NCI-H187 (cell line): Measurements from ENCODE around the gene TRAT1.
"Not testable (repeated sequence)": the region's sequence is repeated elsewhere in the genome, so short reads cannot be mapped to it uniquely, and the experiment has no call there.

ENCODE experiments used
- DNase-seq, 2 experiments: peaks; one replicate each; lab custom pipeline; 2025; lab: John Stamatoyannopoulos, UW

Gene TRAT1

GRCh38 chr3:108822123-108822897 is at the start of gene TRAT1:
Gene TRAT1 (plus strand): TSS chr3:108822786. CDS start chr3:108822928, 142 bp downstream.
- no peak for DNase-seq

- DNase-seq, result no peak
Observed at GRCh38 chr3:108775649-108776048, 46.9 kb upstream of the TRAT1 start.

- no peak for DNase-seq
Observed at GRCh38 chr3:108779496-108779895, 43.1 kb upstream of the TRAT1 start.

GRCh38 chr3:108780235-108780634 is 42.4 kb upstream of the TRAT1 start:
- DNase-seq, result no peak

- DNase-seq, result no peak
Observed at GRCh38 chr3:108791473-108791872, 31.1 kb upstream of the TRAT1 start.

GRCh38 chr3:108804437-108804836 is 18.1 kb upstream of the TRAT1 start:
- no peak for DNase-seq

GRCh38 chr3:108804966-108805365 is 17.6 kb upstream of the TRAT1 start:
- no peak for DNase-seq

GRCh38 chr3:108806316-108806715 is 16.3 kb upstream of the TRAT1 start:
- no peak for DNase-seq

GRCh38 chr3:108818404-108818803 is 4.2 kb upstream of the TRAT1 start:
- no peak for DNase-seq

- no peak for DNase-seq
Observed at GRCh38 chr3:108820586-108820985, 2.0 kb upstream of the TRAT1 start.

GRCh38 chr3:108823227-108823626 is 641 bp downstream of the TRAT1 start:
- no peak for DNase-seq

GRCh38 chr3:108823803-108824202 is 1.2 kb downstream of the TRAT1 start:
- DNase-seq, result not testable (repeated sequence)

- DNase-seq, result no peak
Observed at GRCh38 chr3:108826309-108827187, 4.0 kb downstream of the TRAT1 start.

GRCh38 chr3:108830381-108830780 is 7.8 kb downstream of the TRAT1 start:
- DNase-seq, result no peak

- DNase-seq, result no peak
Observed at GRCh38 chr3:108830991-108831614, 8.5 kb downstream of the TRAT1 start.

- no peak for DNase-seq
Observed at GRCh38 chr3:108833611-108834010, 11.0 kb downstream of the TRAT1 start.

GRCh38 chr3:108834551-108834950 is 12.0 kb downstream of the TRAT1 start:
- no peak for DNase-seq

- no peak for DNase-seq
Observed at GRCh38 chr3:108835101-108835500, 12.5 kb downstream of the TRAT1 start.

- no peak for DNase-seq
Observed at GRCh38 chr3:108838436-108838835, 15.8 kb downstream of the TRAT1 start.

- DNase-seq, result no peak
Observed at GRCh38 chr3:108845709-108846293, 23.2 kb downstream of the TRAT1 start.

- DNase-seq, result no peak
Observed at GRCh38 chr3:108847187-108847586, 24.6 kb downstream of the TRAT1 start.

- no peak for DNase-seq
Observed at GRCh38 chr3:108849075-108849474, 26.5 kb downstream of the TRAT1 start.
